ENCODE measurements around the gene ZNF483. TPM values are rescaled to one million over a fixed set of nuclear protein-coding genes. Genes with fewer than 3 reads are reported as not detected.
A peak's percentile ranks its signal among the peaks of the same experiment; 100 is the strongest.
"Not testable (repeated sequence)": the region's sequence is repeated elsewhere in the genome, so short reads cannot be mapped to it uniquely, and the experiment has no call there.

ZNF483 gene
- total RNA-seq, 4 donors from 2014 or later: 2.2 to 4.9 (median 3.4) TPM

DNA sequence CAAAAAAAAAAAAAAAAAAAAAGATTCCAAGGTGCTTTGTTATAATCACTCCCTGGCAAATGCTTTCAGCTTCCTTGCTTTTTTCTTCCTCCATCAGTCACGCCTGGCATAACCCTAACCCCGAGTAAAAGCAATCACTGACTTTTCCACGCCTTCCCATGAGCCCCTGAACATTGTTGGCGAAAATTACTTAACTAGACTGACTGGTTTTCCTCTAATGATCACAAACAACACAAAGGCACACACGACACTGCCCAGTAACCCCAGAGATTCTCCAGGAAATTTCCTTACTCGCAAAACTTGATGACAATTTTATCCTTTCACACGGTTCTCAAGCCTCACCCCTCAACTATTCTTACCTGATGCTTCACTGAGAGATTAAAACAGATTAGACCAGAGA lies 85.9 kb downstream of the ZNF483 start:
- Histone ChIP-seq H3K4me1 (peaks cover 0 to 11% (median 3%) of the 10 kb centered on the region in 4 donors), H3K9me3 (no peaks in the 10 kb centered on the region), H3K4me3 (no peak overlapping the region), H3K36me3 (no peaks in the 10 kb centered on the region), H3K27me3 (peaks cover 7% of the 10 kb centered on the region), H3K27ac (no peak overlapping the region)
- no peak for DNase-seq
- TF ChIP-seq EP300 (IDR thresholded peaks at IDR 0.05; ENCODE audit: low read depth) (no peak), POLR2A (IDR thresholded peaks at IDR 0.05) (no peak), POLR2AphosphoS5 (IDR thresholded peaks at IDR 0.05) (no peak)
- TF ChIP-seq, protein P1, sequence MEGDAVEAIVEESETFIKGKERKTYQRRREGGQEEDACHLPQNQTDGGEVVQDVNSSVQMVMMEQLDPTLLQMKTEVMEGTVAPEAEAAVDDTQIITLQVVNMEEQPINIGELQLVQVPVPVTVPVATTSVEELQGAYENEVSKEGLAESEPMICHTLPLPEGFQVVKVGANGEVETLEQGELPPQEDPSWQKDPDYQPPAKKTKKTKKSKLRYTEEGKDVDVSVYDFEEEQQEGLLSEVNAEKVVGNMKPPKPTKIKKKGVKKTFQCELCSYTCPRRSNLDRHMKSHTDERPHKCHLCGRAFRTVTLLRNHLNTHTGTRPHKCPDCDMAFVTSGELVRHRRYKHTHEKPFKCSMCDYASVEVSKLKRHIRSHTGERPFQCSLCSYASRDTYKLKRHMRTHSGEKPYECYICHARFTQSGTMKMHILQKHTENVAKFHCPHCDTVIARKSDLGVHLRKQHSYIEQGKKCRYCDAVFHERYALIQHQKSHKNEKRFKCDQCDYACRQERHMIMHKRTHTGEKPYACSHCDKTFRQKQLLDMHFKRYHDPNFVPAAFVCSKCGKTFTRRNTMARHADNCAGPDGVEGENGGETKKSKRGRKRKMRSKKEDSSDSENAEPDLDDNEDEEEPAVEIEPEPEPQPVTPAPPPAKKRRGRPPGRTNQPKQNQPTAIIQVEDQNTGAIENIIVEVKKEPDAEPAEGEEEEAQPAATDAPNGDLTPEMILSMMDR (IDR thresholded peaks at IDR 0.05): no peak
- 44 to 69% methylated on average over 7 of the region's 7 CpGs for WGBS, 2 donors (ENCODE audit: low coverage in 1 of 2)
- intact Hi-C loops (cut with DNase I; ENCODE audit: low total_unique reads) (no loop called here), in situ Hi-C loops (cut with MboI; ENCODE audit: low pct_ligation_motif_present in 1 of 4, low pct_unique_long_range_greater_than_20kb in 1 of 4, low sequenced_read_pairs in 3 of 4) (loop anchor here in 1 of 4 donors (25.0 kb wide), 1 partner anchor 451 kb away; no protein-coding TSS in a partner anchor)

DNA sequence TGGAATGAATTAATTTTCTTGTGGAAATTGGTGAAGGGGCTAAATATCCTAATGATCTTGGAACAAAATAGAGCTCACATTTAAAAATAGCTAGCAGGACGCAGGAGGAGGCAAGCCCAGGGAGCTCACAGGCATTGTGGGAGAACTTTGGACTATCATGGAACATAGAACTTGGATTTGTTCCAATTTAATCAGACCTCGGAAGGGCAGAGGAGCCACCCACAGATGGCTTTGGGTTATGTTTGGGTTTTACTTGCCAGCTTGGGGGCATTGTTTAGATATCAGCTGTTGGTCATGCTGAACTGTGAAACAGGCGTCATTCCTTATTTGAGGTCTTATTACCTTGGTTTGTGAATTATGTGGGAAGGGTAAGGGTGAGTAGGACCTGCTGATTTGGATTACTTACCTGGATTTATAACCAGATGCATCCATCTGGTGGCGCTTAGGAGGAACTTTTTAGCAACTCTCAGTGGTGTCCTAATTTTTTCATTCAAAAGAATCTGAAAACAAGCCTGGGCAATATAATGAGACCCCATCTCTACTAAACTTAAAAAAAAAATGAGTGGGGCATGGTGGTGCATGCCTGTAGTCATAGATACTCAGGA lies 88.6 kb downstream of the ZNF483 start:
- Histone ChIP-seq H3K27ac (no peak overlapping the region), H3K36me3 (no peaks in the 10 kb centered on the region), H3K9me3 (no peaks in the 10 kb centered on the region), H3K4me3 (no peak overlapping the region), H3K27me3 (peaks cover 4% of the 10 kb centered on the region), H3K4me1 (peaks cover 0 to 11% (median 3%) of the 10 kb centered on the region in 4 donors)
- DNase-seq: peak; percentile 35
- in situ Hi-C loops (cut with MboI; ENCODE audit: low pct_ligation_motif_present in 1 of 4, low pct_unique_long_range_greater_than_20kb in 1 of 4, low sequenced_read_pairs in 3 of 4) (loop anchor here in 1 of 4 donors (25.0 kb wide), 1 partner anchor 449 kb away; no protein-coding TSS in a partner anchor), intact Hi-C loops (cut with DNase I; ENCODE audit: low total_unique reads) (no loop called here)
- 28 to 39% methylated on average over 2 to 4 of the region's 4 CpGs for WGBS, 2 donors (ENCODE audit: low coverage in 1 of 2)
- TF ChIP-seq EP300 (IDR thresholded peaks at IDR 0.05; ENCODE audit: low read depth) (no peak), POLR2AphosphoS5 (IDR thresholded peaks at IDR 0.05) (peak in 1 of 3 donors; percentile 23)
- TF ChIP-seq, protein P1 (IDR thresholded peaks at IDR 0.05): peak in 1 of 5 experiments; percentile 41

DNA sequence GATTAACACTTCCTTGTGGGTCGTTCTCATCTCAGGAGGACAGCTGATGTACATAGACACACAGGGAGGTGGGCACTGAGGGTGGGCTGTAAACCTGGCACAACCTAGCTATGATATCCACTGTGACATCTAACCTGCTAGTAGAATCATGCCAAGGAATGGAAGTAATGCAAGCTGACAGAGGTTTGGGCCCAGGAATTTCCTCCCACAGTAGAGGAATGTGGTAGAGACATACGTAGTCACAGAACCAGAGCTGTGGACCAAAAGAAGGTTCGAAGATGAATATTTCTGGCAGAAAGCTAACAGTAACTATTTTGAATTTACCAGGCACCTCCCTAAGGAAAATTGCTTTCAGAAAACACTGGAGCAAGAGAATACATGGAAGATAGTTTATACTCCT lies 90.9 kb downstream of the ZNF483 start:
- in situ Hi-C loops (cut with MboI; ENCODE audit: low pct_ligation_motif_present in 1 of 4, low pct_unique_long_range_greater_than_20kb in 1 of 4, low sequenced_read_pairs in 3 of 4) (loop anchor here in 1 of 4 donors (25.0 kb wide), 1 partner anchor 446 kb away; no protein-coding TSS in a partner anchor), intact Hi-C loops (cut with DNase I; ENCODE audit: low total_unique reads) (no loop called here)
- no peaks in the 10 kb centered on the region for H3K27me3 ChIP-seq
- peaks cover 0 to 11% (median 2%) of the 10 kb centered on the region in 4 donors for H3K4me1 ChIP-seq
- no peak for DNase-seq
- TF ChIP-seq EP300 (IDR thresholded peaks at IDR 0.05; ENCODE audit: low read depth) (no peak), POLR2A (IDR thresholded peaks at IDR 0.05) (no peak), POLR2AphosphoS5 (IDR thresholded peaks at IDR 0.05) (no peak)
- TF ChIP-seq, protein P1 (IDR thresholded peaks at IDR 0.05): no peak
- no peak overlapping the region for H3K27ac ChIP-seq
- WGBS, 2 donors (ENCODE audit: low coverage in 1 of 2): 56 to 65% methylated on average over 2 to 3 of the region's 3 CpGs
- no peaks in the 10 kb centered on the region for H3K36me3 ChIP-seq
- H3K9me3 ChIP-seq: no peaks in the 10 kb centered on the region
- no peak overlapping the region for H3K4me3 ChIP-seq

DNA sequence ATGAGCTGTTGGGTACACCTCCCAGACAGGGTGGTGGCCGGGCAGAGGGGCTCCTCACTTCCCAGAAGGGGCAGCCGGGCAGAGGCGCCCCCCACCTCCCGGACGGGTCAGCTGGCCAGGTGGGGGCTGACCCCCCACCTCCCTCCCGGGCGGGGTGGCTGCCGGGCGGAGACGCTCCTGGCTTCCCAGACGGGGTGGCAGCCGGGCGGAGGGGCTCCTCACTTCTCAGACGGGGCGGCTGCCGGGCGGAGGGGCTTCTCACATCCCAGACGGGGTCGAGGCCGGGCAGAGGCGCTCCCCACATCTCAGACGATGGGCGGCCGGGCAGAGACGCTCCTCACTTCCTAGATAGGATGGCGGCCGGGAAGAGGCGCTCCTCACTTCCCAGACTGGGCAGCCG lies 92.4 kb downstream of the ZNF483 start:
- H3K27ac ChIP-seq; intact Hi-C loops (cut with DNase I; ENCODE audit: low total_unique reads); H3K36me3 ChIP-seq; H3K27me3 ChIP-seq; H3K4me3 ChIP-seq; H3K9me3 ChIP-seq; DNase-seq: not testable (repeated sequence)
- WGBS, 2 donors (ENCODE audit: low coverage in 1 of 2): 90% methylated on average over 27 of the region's 29 CpGs; no CpG with 5 or more reads in 1 of the 2 donors
- in situ Hi-C loops (cut with MboI; ENCODE audit: low pct_ligation_motif_present in 1 of 4, low pct_unique_long_range_greater_than_20kb in 1 of 4, low sequenced_read_pairs in 3 of 4): loop anchor here in 1 of 4 donors (25.0 kb wide), 1 partner anchor 445 kb away; no protein-coding TSS in a partner anchor
- peaks cover 0 to 11% (median 2%) of the 10 kb centered on the region in 4 donors for H3K4me1 ChIP-seq
